Measurements from ENCODE around the gene FGGY. TPM values are rescaled to one million over a fixed set of nuclear protein-coding genes. Genes with fewer than 3 reads are reported as not detected.
A peak's percentile ranks its signal among the peaks of the same experiment; 100 is the strongest.

Gene FGGY
- total RNA-seq, 2 donors from 2014 or later: 16.0 to 21.8 TPM

DNA sequence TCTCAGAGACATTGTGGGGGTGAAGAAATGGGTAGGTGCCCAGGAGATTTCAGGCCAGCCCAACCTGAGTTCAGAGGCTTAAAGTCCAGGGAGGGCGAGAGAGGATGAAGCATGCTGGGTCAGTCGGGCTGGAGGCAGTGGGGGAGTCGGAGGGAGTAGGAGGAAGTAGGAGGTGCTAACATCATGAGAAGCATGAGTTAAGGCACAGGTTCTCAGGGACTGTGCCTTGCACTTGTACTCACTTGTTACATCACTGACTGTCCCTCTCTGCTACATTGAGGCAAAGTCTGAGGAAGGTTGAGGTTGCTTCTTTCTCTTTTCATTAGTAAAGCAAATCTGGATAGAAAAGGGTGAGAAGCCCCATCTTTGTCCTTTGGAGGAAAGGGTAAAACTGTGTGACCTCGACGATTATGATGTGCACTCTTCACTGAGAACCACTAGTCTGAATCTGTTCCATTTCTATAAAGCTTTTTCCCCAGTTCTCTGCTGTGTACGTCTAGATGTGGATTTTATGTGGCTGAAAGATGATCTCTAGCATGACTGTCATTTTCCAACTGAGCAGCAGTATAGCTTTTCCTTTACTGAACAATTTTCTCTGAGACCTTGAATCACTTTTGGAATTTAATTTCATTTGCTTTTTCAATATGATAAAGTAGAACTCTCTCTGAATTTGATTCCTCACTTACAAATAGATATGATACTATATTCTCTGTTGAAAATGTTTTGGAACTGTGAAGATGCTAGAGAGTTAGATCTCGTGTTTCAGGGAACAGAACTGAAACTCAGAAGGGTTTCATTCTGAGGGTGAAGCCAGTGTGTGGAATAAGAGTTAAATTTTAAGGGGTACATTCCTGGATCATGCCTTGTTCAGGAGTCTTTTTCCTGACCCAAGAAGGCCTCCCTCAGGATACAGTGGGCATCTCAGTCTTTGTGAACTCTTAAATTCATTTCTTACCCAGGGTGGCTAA is 94.6 kb downstream of the FGGY start:
- H3K27ac ChIP-seq: peak overlapping the region; percentile 84 to 93
- H3K36me3 ChIP-seq: no peaks in the 10 kb centered on the region
- peaks cover 0 to 26% of the 10 kb centered on the region in 2 donors for H3K4me1 ChIP-seq
- H3K4me3 ChIP-seq: no peak overlapping the region
- H3K27me3 ChIP-seq: no peaks in the 10 kb centered on the region
- no peaks in the 10 kb centered on the region for H3K9me3 ChIP-seq
- TF ChIP-seq, protein P1, sequence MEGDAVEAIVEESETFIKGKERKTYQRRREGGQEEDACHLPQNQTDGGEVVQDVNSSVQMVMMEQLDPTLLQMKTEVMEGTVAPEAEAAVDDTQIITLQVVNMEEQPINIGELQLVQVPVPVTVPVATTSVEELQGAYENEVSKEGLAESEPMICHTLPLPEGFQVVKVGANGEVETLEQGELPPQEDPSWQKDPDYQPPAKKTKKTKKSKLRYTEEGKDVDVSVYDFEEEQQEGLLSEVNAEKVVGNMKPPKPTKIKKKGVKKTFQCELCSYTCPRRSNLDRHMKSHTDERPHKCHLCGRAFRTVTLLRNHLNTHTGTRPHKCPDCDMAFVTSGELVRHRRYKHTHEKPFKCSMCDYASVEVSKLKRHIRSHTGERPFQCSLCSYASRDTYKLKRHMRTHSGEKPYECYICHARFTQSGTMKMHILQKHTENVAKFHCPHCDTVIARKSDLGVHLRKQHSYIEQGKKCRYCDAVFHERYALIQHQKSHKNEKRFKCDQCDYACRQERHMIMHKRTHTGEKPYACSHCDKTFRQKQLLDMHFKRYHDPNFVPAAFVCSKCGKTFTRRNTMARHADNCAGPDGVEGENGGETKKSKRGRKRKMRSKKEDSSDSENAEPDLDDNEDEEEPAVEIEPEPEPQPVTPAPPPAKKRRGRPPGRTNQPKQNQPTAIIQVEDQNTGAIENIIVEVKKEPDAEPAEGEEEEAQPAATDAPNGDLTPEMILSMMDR (IDR thresholded peaks at IDR 0.05): no peak
- no peak for DNase-seq (ENCODE audit: low spot score)

DNA sequence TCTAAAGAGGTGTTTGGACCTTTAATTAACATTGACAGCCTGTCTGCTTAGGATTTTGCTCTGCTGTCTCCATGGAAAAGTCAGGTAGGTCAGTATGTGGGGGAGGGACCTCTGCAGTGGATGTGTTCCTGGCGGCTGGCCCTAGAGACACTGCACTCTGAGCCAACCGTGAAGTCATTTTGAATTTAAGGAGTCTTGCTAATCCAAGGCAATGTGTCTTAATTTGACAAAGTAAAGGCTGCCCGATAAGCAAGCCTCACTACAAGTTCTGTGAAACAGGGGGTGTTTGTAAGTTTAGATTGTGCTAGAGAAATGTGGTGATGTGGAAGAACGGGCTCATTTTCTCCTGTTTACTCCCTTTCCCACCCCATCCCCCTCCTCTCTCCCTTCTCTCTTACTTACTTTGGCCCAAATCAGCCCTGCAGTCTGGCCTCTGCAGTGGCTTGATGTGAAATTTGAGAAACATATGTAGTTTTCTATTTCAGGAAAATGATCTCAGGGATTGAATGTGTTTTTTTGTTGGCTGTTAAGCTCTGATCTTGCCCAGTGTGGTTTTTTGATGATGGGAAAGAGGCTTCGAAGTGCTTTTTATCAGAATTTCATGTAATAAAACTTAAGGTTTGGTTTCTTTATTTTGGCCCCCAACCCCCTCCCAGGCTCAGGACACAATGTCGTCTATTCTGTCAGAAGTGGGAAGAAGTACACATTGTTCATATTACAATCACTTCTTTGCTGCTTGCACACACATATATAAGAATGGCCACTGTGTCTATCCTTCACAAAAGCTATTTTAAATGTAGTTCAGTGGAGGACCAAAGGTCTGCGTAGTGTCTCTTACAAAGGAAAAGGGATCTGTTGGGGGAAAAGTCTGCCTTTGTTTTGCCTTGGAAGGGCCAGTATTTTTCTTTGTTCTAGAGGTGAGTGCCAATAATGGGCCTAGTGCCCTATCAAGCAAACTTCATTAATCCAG is 96.6 kb downstream of the FGGY start:
- Histone ChIP-seq H3K9me3 (no peaks in the 10 kb centered on the region), H3K27me3 (no peaks in the 10 kb centered on the region), H3K36me3 (no peaks in the 10 kb centered on the region), H3K27ac (peak overlapping the region; percentile 84 to 93), H3K4me3 (peak overlapping the region in 1 of 2 donors; percentile 10), H3K4me1 (peaks cover 0 to 26% of the 10 kb centered on the region in 2 donors)
- DNase-seq (ENCODE audit: low spot score): peak; percentile 88
- TF ChIP-seq, protein P1 (IDR thresholded peaks at IDR 0.05): no peak

DNA sequence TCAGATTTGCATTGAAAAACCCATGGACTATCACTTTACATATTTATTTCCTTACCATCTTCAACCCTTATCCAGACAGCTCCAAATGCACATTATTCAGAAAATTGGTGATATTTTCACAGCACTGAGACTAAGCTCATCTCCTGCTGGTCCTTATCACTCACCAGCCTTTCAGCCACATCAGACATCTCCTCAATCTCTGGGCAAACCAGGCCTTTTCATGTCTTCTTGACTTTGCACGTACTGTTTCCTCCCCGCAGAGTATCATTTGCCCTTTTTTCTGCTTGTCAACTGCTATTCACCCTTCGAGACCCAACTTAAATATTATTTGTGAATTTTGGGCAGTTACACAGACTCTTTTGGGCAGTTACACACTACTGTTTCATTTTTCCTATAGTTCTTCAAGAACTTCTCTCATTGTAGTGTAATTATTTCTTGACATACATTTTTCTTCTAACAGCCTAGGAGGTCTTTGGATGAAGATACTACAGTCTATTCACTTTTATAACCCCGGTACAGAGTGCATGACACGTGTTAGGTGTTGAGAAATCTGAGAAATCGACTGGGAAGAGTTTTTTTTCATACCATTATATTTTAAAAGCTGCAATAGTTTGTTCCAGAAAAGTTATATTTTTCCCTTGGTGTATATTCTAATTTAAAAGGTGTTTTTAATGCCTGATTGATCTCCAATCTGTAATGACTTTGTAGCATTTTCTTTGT is 98.0 kb downstream of the FGGY start:
- DNase-seq (ENCODE audit: low spot score): no peak
- Histone ChIP-seq H3K9me3 (no peaks in the 10 kb centered on the region), H3K4me1 (peaks cover 0 to 26% of the 10 kb centered on the region in 2 donors), H3K27ac (peak overlapping the region; percentile 84 to 93), H3K27me3 (no peaks in the 10 kb centered on the region), H3K4me3 (no peak overlapping the region), H3K36me3 (no peaks in the 10 kb centered on the region)
- TF ChIP-seq, protein P1 (IDR thresholded peaks at IDR 0.05): no peak

DNA sequence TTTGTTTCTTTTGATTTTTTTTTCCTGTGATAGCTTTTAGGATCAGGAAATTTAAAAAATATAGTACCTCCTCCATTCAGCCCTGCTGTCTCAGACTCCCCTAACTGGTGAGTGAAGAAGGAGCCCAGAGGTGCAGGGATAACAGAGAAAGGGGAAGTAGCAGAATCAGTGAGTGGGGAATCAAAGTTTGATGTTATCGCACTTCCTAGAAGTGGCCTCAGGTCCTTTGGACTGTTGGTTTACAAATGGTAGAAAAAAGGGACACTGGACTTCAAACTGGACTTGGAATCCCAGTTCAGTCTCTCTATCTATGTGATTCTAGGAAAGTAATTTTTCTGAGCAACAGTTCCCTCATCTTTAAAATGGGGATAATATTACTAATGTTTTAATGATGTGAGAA is 99.5 kb downstream of the FGGY start:
- no peaks in the 10 kb centered on the region for H3K27me3 ChIP-seq
- no peaks in the 10 kb centered on the region for H3K36me3 ChIP-seq
- no peak overlapping the region for H3K4me3 ChIP-seq
- no peaks in the 10 kb centered on the region for H3K9me3 ChIP-seq
- H3K27ac ChIP-seq: no peak overlapping the region
- TF ChIP-seq, protein P1 (IDR thresholded peaks at IDR 0.05): no peak
- peaks cover 0 to 26% of the 10 kb centered on the region in 2 donors for H3K4me1 ChIP-seq
- DNase-seq (ENCODE audit: low spot score): no peak
